GM10248 (cell line): ENCODE data around the gene RERE.
A peak's percentile ranks its signal among the peaks of the same experiment; 100 is the strongest.

Source experiments
- CTCF ChIA-PET: fragments of 300-600 bp; sonication (Branson Sonifier 250); formaldehyde crosslinking; extraction: SDS; loops from one replicate; lab custom pipeline; 2021; ENCODE audit warnings: antibody characterized with exemption; lab: Yijun Ruan, JAX
- POLR2A ChIA-PET: fragments of 350-650 bp; sonication (Branson Sonifier 250); formaldehyde crosslinking; extraction: SDS; loops from one replicate; lab custom pipeline; 2020; ENCODE audit warnings: antibody characterized with exemption; lab: Yijun Ruan, JAX
- DNase-seq: peaks from one replicate; pipeline ENCODE4 v3.0.0; 2012; ENCODE audit errors: extremely low spot score
- TF ChIP-seq, protein P1 (sequence below): IDR thresholded peaks from 2 replicates; pipeline ENCODE4 v1.5.1; 2012; ENCODE audit warnings: mild to moderate bottlenecking, low read depth; ENCODE audit errors: extremely low read depth, missing control alignments, control extremely low read depth

Gene RERE

DNA sequence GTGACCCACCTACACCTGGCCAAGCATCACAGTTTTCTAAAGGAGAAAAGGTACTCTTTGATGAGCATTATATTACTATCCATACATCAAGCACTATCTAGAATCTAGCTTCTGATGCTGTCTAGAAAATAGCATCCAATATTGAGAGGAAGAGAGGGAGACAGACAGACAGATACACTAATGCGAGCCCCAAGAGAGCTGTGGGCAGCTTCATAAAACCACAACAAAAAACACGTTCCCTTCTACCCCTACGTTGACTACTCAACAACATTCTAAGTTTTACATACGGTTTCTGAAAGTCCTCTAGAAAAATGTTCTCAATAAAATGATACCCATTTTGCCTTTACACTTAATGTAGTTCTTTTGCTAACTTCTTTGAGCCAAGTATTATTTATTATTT is 277.8 kb downstream of the RERE start:
- ChIA-PET CTCF (interaction anchor here (1.2 to 2.2 kb wide), 3 partner anchors 14 to 29 kb away, joined by 3 to 6 read pairs (median 3); no protein-coding TSS in a partner anchor), POLR2A (no interaction called here)
- TF ChIP-seq, protein P1, sequence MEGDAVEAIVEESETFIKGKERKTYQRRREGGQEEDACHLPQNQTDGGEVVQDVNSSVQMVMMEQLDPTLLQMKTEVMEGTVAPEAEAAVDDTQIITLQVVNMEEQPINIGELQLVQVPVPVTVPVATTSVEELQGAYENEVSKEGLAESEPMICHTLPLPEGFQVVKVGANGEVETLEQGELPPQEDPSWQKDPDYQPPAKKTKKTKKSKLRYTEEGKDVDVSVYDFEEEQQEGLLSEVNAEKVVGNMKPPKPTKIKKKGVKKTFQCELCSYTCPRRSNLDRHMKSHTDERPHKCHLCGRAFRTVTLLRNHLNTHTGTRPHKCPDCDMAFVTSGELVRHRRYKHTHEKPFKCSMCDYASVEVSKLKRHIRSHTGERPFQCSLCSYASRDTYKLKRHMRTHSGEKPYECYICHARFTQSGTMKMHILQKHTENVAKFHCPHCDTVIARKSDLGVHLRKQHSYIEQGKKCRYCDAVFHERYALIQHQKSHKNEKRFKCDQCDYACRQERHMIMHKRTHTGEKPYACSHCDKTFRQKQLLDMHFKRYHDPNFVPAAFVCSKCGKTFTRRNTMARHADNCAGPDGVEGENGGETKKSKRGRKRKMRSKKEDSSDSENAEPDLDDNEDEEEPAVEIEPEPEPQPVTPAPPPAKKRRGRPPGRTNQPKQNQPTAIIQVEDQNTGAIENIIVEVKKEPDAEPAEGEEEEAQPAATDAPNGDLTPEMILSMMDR, result no peak
- no peak for DNase-seq

DNA sequence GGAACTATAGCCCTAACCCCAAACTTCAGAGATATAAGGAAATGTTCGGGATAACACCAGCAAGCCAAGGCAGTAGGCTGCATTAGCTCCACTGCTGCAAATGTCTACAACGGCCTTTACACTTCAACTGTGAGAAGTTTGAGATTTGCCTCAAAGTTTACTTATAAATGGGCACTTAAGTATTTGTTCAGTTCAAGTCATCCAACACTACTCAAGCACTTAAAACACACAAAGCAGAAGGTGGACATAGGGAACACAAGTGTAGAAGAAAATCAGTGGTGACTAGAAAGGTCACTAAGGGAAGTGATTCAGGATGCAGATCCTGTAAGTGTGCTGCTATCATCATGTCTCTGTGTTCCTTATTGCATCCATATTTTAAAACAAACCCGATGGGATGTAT is 278.9 kb downstream of the RERE start:
- TF ChIP-seq, protein P1, result no peak
- POLR2A ChIA-PET, result no interaction called here
- CTCF ChIA-PET, result interaction anchor here (0.7 to 2.2 kb wide), 4 partner anchors 13 to 310 kb away, joined by 3 to 6 read pairs (median 4); no protein-coding TSS in a partner anchor

DNA sequence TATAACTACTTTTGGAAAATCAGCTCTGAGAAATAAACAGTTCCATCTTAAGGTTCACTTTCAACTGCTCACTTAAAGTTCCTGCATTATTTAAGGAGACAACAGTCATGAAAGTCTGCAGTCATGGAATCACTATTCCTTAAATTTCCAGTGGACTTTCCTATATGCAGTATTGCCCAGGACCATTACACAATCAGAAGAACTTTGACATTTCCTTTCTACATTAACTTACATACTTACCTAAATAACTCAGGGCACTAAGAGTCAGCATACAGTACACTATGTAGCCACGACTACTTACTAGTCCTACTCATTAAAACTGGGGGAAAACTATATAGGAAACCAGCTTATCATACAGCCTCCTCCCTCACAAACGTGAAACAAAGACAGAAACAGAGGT is 279.4 kb downstream of the RERE start:
- ChIA-PET POLR2A (no interaction called here), CTCF (interaction anchor here (0.7 to 2.2 kb wide), 4 partner anchors 9 to 311 kb away, joined by 3 to 6 read pairs (median 4); no protein-coding TSS in a partner anchor)
- DNase-seq, result no peak
- TF ChIP-seq, protein P1, result no peak

More for the DNA sequence above, 278.9 kb downstream of the RERE start:
- no peak for DNase-seq

DNA sequence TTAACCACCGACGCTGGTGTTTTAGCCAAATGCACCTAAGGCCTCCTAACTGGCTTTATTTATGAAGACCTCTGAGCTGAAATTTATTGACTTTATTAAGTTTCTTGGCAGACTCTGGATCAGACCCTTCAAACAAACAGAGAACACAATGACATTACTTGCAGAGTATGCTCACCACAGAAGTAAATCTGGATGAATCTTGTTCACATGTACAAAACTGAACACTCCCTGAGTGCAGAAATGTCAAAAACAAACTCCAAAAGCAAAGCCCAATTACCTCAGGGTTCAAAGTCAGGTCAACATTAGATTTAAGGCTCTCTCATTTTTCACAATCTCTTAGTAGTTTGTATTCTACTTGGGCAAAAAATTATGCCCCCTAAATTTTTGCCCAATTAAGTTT is 280.9 kb downstream of the RERE start:
- ChIA-PET POLR2A (interaction anchor here (0.7 kb wide), 2 partner anchors 311 to 313 kb away, joined by 3 to 4 read pairs; no protein-coding TSS in a partner anchor), CTCF (interaction anchor here (0.8 to 1.7 kb wide), 3 partner anchors 10 to 190 kb away, joined by 3 read pairs; no protein-coding TSS in a partner anchor)
- TF ChIP-seq, protein P1, result no peak
- DNase-seq, result no peak

DNA sequence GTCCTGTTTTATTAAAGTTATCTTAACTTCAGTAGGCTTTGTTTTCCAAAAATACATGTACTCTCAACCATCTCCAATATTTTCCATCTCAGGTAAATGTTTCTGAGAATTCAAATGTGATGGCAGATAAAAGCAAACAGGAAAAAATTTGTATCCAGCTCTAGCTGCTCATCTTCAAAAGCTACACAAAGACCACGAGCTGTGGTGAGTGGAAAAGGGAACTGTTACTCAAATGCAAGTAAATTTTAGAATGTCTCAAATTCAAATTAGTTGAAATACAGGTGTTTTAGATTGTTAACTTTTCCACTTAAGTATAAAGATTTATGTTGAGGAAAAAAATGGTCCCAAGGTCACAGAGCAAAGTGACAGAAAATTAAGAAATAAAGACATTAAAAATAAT is 283.5 kb downstream of the RERE start:
- TF ChIP-seq, protein P1, result no peak
- POLR2A ChIA-PET, result no interaction called here
- DNase-seq, result no peak
- CTCF ChIA-PET, result interaction anchor here (0.6 to 1.8 kb wide), 6 partner anchors 13 to 519 kb away, joined by 3 to 8 read pairs (median 3); no protein-coding TSS in a partner anchor

DNA sequence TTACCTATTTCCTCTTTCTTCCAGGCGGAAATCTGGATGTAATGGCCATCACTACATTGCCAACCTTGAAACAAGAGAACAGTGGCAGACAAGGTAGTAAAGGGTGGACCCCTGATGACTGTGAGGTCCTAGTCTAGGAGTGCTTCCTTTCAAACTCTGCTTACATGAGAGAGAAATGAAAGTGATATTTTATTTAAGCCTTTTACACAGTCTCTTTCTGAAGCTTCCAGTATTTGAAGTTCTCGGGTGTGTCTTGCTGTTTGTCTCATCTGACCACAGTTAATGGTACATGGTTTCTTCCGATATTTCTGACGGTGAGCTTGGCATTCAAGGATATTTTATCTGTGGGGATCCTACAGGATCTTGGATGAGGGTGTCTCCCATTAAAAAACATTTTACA is 284.3 kb downstream of the RERE start:
- TF ChIP-seq, protein P1, result no peak
- peak; percentile 47 for DNase-seq
- POLR2A ChIA-PET, result no interaction called here
- CTCF ChIA-PET, result interaction anchor here (0.7 to 1.8 kb wide), 7 partner anchors 9 to 518 kb away, joined by 3 to 8 read pairs (median 4); no protein-coding TSS in a partner anchor
